Epithelial cell of esophagus (primary cell): ENCODE data around the gene NRN1L.

ENCODE experiments used
- DNase-seq: peaks from one replicate; pipeline ENCODE4 v3.0.0; 2010; ENCODE audit warnings: low read depth
- H3K4me3 ChIP-seq: 2 replicates; pipeline ENCODE4 v1.5.1; 2011; ENCODE audit warnings: mild to moderate bottlenecking, low read length, control low read depth
- CTCF ChIP-seq: IDR thresholded peaks from 2 replicates; pipeline ENCODE4 v1.5.1; 2011; ENCODE audit warnings: low read depth, mild to moderate bottlenecking, low read length, control low read depth, inconsistent platforms; ENCODE audit not compliant: insufficient read depth; ENCODE audit errors: missing control alignments

NRN1L gene

GRCh38 chr16:67871256-67871655 is 13.4 kb upstream of the NRN1L start:
- no peak for DNase-seq
- no peak overlapping the region for H3K4me3 ChIP-seq
- TF ChIP-seq CTCF, result no peak

- no peak for DNase-seq
- TF ChIP-seq CTCF, result no peak
- H3K4me3 ChIP-seq, result no peak overlapping the region
These were observed 12.5 kb upstream of the NRN1L start for GRCh38 chr16:67872131-67872630.

GRCh38 chr16:67872631-67873434 is 11.9 kb upstream of the NRN1L start, which contains the start of gene EDC4:
TSS of gene EDC4 (plus strand) at chr16:67873052. CDS start at chr16:67873262, 210 bp downstream.
- peak; percentile 73 for DNase-seq
- no peak for TF ChIP-seq CTCF
- peak within 1 kb of the TSS; percentile 79 for H3K4me3 ChIP-seq

- H3K4me3 ChIP-seq, result peak overlapping the region; percentile 79
- TF ChIP-seq CTCF, result no peak
- DNase-seq, result no peak
These were observed 11.0 kb upstream of the NRN1L start for GRCh38 chr16:67873435-67874370.

- peak overlapping the region; percentile 79 for H3K4me3 ChIP-seq
- no peak for DNase-seq
- no peak for TF ChIP-seq CTCF
These were observed 10.3 kb upstream of the NRN1L start for GRCh38 chr16:67874372-67874771.

GRCh38 chr16:67877064-67877463 is 7.6 kb upstream of the NRN1L start:
- no peak for TF ChIP-seq CTCF
- no peak for DNase-seq
- no peak overlapping the region for H3K4me3 ChIP-seq
